Tibial artery (tissue), 4 donors: ENCODE measurements around the gene TRMU.
"Not testable (repeated sequence)": the region's sequence is repeated elsewhere in the genome, so short reads cannot be mapped to it uniquely, and the experiment has no call there.

Experiments
- DNase-seq, 2 donors: peaks; one replicate each; pipeline ENCODE4 v3.0.0-alpha.2; 2019
- H3K27ac ChIP-seq, 2 donors: fragments of 200-600 bp; sonication (generic) in 1 of 2; 1 replicate in 1 of 2; 2 replicates in 1 of 2; pipeline ENCODE4 v1.5.1; 2018 to 2019; ENCODE audit warnings: mild to moderate bottlenecking in 1 of 2
- H3K27me3 ChIP-seq, 2 donors: fragments of 200-600 bp; sonication (generic) in 1 of 2; one replicate each; pipeline versions ENCODE4 v1.5.1 to v1.6.0; 2016 to 2019
- H3K36me3 ChIP-seq, 3 donors: fragments of 200-600 bp; sonication (generic) in 2 of 3; one replicate each; pipeline ENCODE4 v1.5.1; 2016 to 2019; ENCODE audit warnings: mild to moderate bottlenecking in 2 of 3
- H3K4me1 ChIP-seq, 4 donors: fragments of 200-600 bp; sonication (generic) in 2 of 4; 1 replicate in 3 of 4; 2 replicates in 1 of 4; pipeline ENCODE4 v1.5.1; 2016 to 2019
- H3K4me3 ChIP-seq, 2 donors: fragments of 200-600 bp; sonication (generic) in 1 of 2; 1 replicate in 1 of 2; 2 replicates in 1 of 2; pipeline ENCODE4 v1.5.1; 2018 to 2019; ENCODE audit warnings: mild to moderate bottlenecking in 2 of 2
- H3K9me3 ChIP-seq, 3 donors: fragments of 200-600 bp; sonication (generic) in 1 of 3; one replicate each; pipeline ENCODE4 v1.5.1; 2016 to 2019
- intact Hi-C: fragments of 100-400 bp; cut with DNase I; formaldehyde crosslinking; loops from one replicate; pipeline ENCODE4 v1.15.0; 2023; ENCODE audit warnings: low total_unique reads
- TF ChIP-seq, protein P1 (sequence below), 2 experiments: fragments of 200-600 bp in 1 of 2; fragments of 450-650 bp in 1 of 2; IDR thresholded peaks; one replicate each; pipeline ENCODE4 v1.5.1; 2017 to 2019; ENCODE audit warnings: antibody characterized with exemption in 2 of 2, mild to moderate bottlenecking in 1 of 2, moderate library complexity in 1 of 2

The TRMU gene

GRCh38 chr22:46308283-46308988, 27.1 kb upstream of the TRMU start:
- no peaks in the 10 kb centered on the region for H3K9me3 ChIP-seq
- H3K4me3 ChIP-seq: no peak overlapping the region
- DNase-seq: no peak
- no peaks in the 10 kb centered on the region for H3K36me3 ChIP-seq
- H3K27ac ChIP-seq: no peak overlapping the region
- TF ChIP-seq, protein P1, sequence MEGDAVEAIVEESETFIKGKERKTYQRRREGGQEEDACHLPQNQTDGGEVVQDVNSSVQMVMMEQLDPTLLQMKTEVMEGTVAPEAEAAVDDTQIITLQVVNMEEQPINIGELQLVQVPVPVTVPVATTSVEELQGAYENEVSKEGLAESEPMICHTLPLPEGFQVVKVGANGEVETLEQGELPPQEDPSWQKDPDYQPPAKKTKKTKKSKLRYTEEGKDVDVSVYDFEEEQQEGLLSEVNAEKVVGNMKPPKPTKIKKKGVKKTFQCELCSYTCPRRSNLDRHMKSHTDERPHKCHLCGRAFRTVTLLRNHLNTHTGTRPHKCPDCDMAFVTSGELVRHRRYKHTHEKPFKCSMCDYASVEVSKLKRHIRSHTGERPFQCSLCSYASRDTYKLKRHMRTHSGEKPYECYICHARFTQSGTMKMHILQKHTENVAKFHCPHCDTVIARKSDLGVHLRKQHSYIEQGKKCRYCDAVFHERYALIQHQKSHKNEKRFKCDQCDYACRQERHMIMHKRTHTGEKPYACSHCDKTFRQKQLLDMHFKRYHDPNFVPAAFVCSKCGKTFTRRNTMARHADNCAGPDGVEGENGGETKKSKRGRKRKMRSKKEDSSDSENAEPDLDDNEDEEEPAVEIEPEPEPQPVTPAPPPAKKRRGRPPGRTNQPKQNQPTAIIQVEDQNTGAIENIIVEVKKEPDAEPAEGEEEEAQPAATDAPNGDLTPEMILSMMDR (IDR thresholded peaks at IDR 0.05): no peak
- no peaks in the 10 kb centered on the region for H3K4me1 ChIP-seq
- intact Hi-C loops: no loop called here
- H3K27me3 ChIP-seq: no peaks in the 10 kb centered on the region

- H3K36me3 ChIP-seq: no peaks in the 10 kb centered on the region
- H3K4me1 ChIP-seq: no peaks in the 10 kb centered on the region
- H3K27me3 ChIP-seq: no peaks in the 10 kb centered on the region
- H3K4me3 ChIP-seq: no peak overlapping the region
- H3K9me3 ChIP-seq: no peaks in the 10 kb centered on the region
- TF ChIP-seq, protein P1 (IDR thresholded peaks at IDR 0.05): no peak
- intact Hi-C loops: no loop called here
- DNase-seq: no peak
- H3K27ac ChIP-seq: no peak overlapping the region
Measured at GRCh38 chr22:46309526-46310085, 25.9 kb upstream of the TRMU start.

DNA sequence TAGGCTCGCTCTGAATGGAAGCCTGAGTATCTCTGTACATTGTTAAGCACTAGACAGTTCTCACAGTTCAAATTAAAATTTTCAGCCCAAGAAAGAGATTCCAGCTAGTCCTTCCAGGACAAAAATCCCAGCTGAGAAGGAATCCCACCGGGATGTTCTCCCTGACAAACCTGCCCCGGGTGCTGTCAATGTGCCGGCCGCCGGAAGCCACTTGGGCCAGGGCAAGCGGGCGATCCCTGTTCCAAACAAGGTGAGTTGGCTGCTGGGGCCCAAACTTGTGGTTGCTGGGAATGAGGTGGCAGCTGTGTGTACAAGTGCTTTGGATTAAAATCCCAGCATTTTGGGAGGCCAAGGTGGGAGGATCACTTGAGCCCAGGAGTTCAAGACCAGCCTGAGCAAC, 23.5 kb upstream of the TRMU start:
- Histone ChIP-seq H3K4me3 (no peak overlapping the region), H3K27ac (no peak overlapping the region), H3K9me3 (no peaks in the 10 kb centered on the region), H3K4me1 (no peaks in the 10 kb centered on the region), H3K27me3 (no peaks in the 10 kb centered on the region), H3K36me3 (no peaks in the 10 kb centered on the region)
- intact Hi-C loops: loop anchor here (2.0 kb wide), 1 partner anchor 189 kb away; no protein-coding TSS in a partner anchor
- TF ChIP-seq, protein P1 (IDR thresholded peaks at IDR 0.05): no peak
- DNase-seq: no peak

GRCh38 chr22:46312848-46313247, 22.7 kb upstream of the TRMU start:
- H3K4me1 ChIP-seq, H3K27ac ChIP-seq, H3K27me3 ChIP-seq, H3K9me3 ChIP-seq, DNase-seq, H3K36me3 ChIP-seq, H3K4me3 ChIP-seq: not testable (repeated sequence)
- intact Hi-C loops: loop anchor here (2.0 kb wide), 1 partner anchor 190 kb away; no protein-coding TSS in a partner anchor

- intact Hi-C loops: no loop called here
- Histone ChIP-seq H3K4me1 (no peaks in the 10 kb centered on the region), H3K27me3 (no peaks in the 10 kb centered on the region), H3K9me3 (no peaks in the 10 kb centered on the region), H3K36me3 (no peaks in the 10 kb centered on the region), H3K27ac (no peak overlapping the region), H3K4me3 (no peak overlapping the region)
- TF ChIP-seq, protein P1 (IDR thresholded peaks at IDR 0.05): no peak
- no peak for DNase-seq
Measured at GRCh38 chr22:46315976-46316375, 19.5 kb upstream of the TRMU start.

DNA sequence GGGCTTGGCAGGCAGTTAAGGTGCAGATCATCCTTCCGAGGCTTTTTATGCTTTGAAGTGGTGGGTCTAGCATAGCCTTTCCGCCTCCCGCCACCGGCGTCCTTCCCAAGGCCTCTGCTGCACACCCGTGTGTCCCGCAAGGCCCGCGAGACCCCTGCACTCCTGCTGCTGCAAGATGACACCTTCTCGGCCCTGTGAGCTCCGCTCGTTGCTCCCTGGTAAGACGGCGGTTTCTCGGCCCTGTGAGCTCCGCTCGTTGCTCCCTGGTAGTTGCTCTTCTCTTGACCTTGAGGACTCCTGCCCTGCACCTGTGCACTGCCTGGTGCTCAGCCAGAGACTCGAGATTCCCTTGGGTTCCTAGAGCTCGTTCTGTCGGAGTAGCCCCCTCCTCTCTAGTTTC, 17.9 kb upstream of the TRMU start:
- Histone ChIP-seq H3K27me3 (no peaks in the 10 kb centered on the region), H3K9me3 (no peaks in the 10 kb centered on the region), H3K4me3 (no peak overlapping the region), H3K4me1 (no peaks in the 10 kb centered on the region), H3K27ac (no peak overlapping the region), H3K36me3 (no peaks in the 10 kb centered on the region)
- intact Hi-C loops: no loop called here
- no peak for DNase-seq
- TF ChIP-seq, protein P1 (IDR thresholded peaks at IDR 0.05): no peak
